B cell (primary cell): ENCODE data around the gene HNRNPA1L2. TPM values are rescaled to one million over a fixed set of nuclear protein-coding genes. Genes with fewer than 3 reads are reported as not detected.

Experiments used
- ATAC-seq: fragments of 200-7000 bp; cut with Tn5 transposase; one replicate; pipeline ENCODE4 v1.10.0; 2021; ENCODE audit warnings: low read depth, mild to moderate bottlenecking, moderate number of reproducible peaks, moderate library complexity
- CTCF ChIA-PET: fragments of 350-600 bp; sonication (Branson Sonifier 250); formaldehyde crosslinking; loops from one replicate; lab custom pipeline; 2021; ENCODE audit warnings: antibody characterized with exemption, inconsistent platforms; lab: Charles Lee
- POLR2A ChIA-PET: fragments of 350-600 bp; sonication (Branson Sonifier 250); formaldehyde crosslinking; loops from one replicate; lab custom pipeline; 2021; ENCODE audit warnings: antibody characterized with exemption; lab: Charles Lee
- DNase-seq: peaks from one replicate; pipeline ENCODE4 v3.0.0; 2013
- H2AFZ ChIP-seq: 2 replicates; pipeline ENCODE4 v1.6.1; 2012; ENCODE audit warnings: mild to moderate bottlenecking, low read depth, low read length; ENCODE audit not compliant: insufficient read depth, poor library complexity, severe bottlenecking
- H3K27ac ChIP-seq, 2 donors: 1 replicate in 1 of 2; 2 replicates in 1 of 2; pipeline ENCODE4 v1.5.1; 2012 to 2013; ENCODE audit warnings: low read length in 2 of 2, mild to moderate bottlenecking in 2 of 2, moderate library complexity in 1 of 2
- H3K27me3 ChIP-seq, 4 experiments: fragments of 200-600 bp in 1 of 4; sonication (generic) in 1 of 4; replicated peaks in 1 of 4; 1 replicate in 2 of 4; 2 replicates in 2 of 4; pipeline versions ENCODE4 v1.6.1 to v1.7.0; 2013 to 2016; ENCODE audit warnings: low read length in 3 of 4, mild to moderate bottlenecking in 2 of 4, mixed read lengths in 1 of 4, moderate library complexity in 1 of 4; ENCODE audit not compliant: insufficient read depth in 4 of 4, control insufficient read depth in 3 of 4; ENCODE audit errors: control extremely low read depth in 1 of 4
- H3K36me3 ChIP-seq, 2 experiments: replicated peaks in 1 of 2; 1 replicate in 1 of 2; 2 replicates in 1 of 2; pipeline versions ENCODE4 v1.6.1 to v1.7.1; 2013; ENCODE audit warnings: low read length in 1 of 2; ENCODE audit not compliant: insufficient read depth in 2 of 2, control insufficient read depth in 1 of 2; ENCODE audit errors: control extremely low read depth in 1 of 2, extremely low read depth in 1 of 2
- H3K4me1 ChIP-seq, 2 donors: fragments of 200-600 bp in 1 of 2; sonication (generic) in 1 of 2; 1 replicate in 1 of 2; 2 replicates in 1 of 2; pipeline versions ENCODE4 v1.5.1 to v1.6.1; 2013 to 2017; ENCODE audit warnings: low read length in 2 of 2; ENCODE audit not compliant: control insufficient read depth in 2 of 2, insufficient read depth in 2 of 2
- H3K4me2 ChIP-seq: replicated peaks from 2 replicates; pipeline ENCODE3; 2012; ENCODE audit warnings: mild to moderate bottlenecking, low read depth, low read length; ENCODE audit not compliant: poor library complexity, severe bottlenecking
- H3K4me3 ChIP-seq, 5 experiments: fragments of 200-600 bp in 1 of 5; sonication (generic) in 1 of 5; 1 replicate in 3 of 5; 2 replicates in 2 of 5; pipeline versions ENCODE4 v1.5.1 to v1.7.0; 2011 to 2016; ENCODE audit warnings: low read length in 4 of 5, mild to moderate bottlenecking in 4 of 5, low read depth in 2 of 5, control low read depth in 1 of 5, moderate library complexity in 1 of 5; ENCODE audit not compliant: insufficient read depth in 1 of 5; ENCODE audit errors: control extremely low read depth in 1 of 5, extremely low read depth in 1 of 5
- H3K79me2 ChIP-seq: fragments of 200-600 bp; sonication (generic); one replicate; pipeline ENCODE4 v1.6.0; 2016; ENCODE audit warnings: low read length; ENCODE audit not compliant: control insufficient read depth, insufficient read depth
- H3K9ac ChIP-seq: fragments of 200-600 bp; sonication (generic); 2 replicates; pipeline ENCODE4 v1.6.1; 2017; ENCODE audit warnings: mild to moderate bottlenecking, low read length, moderate library complexity
- H3K9me3 ChIP-seq, 3 donors: one replicate each; pipeline versions ENCODE4 v1.6.1 to v1.7.1; 2013; ENCODE audit warnings: low read length in 2 of 3; ENCODE audit not compliant: control insufficient read depth in 2 of 3, insufficient read depth in 1 of 3; ENCODE audit errors: control extremely low read depth in 1 of 3
- H4K20me1 ChIP-seq: 2 replicates; pipeline ENCODE4 v1.6.0; 2012; ENCODE audit warnings: mild to moderate bottlenecking, low read length; ENCODE audit not compliant: insufficient read depth, control insufficient read depth, poor library complexity, severe bottlenecking
- H3K27ac Mint-ChIP-seq: one replicate; pipeline ENCODE4 v1.8.0; 2021; ENCODE audit warnings: mixed read lengths
- H3K27me3 Mint-ChIP-seq: one replicate; pipeline ENCODE4 v1.8.0; 2021; ENCODE audit warnings: mixed read lengths
- H3K4me1 Mint-ChIP-seq: one replicate; pipeline ENCODE4 v1.8.0; 2021; ENCODE audit warnings: mixed read lengths
- H3K4me3 Mint-ChIP-seq: one replicate; pipeline ENCODE4 v1.8.0; 2021; ENCODE audit warnings: mixed read lengths
- H3K9me3 Mint-ChIP-seq: one replicate; pipeline ENCODE4 v1.8.0; 2022; ENCODE audit warnings: mixed read lengths; ENCODE audit not compliant: insufficient read depth
- CTCF ChIP-seq: fragments of 200-600 bp; IDR thresholded peaks from one replicate; pipeline ENCODE4 v1.8.0; 2022; ENCODE audit warnings: antibody characterized with exemption, mild to moderate bottlenecking
- EZH2 ChIP-seq: IDR thresholded peaks from 2 replicates; pipeline ENCODE4 v1.6.1; 2012; ENCODE audit warnings: borderline replicate concordance, low read depth, mild to moderate bottlenecking, moderate library complexity, low read length; ENCODE audit not compliant: insufficient read depth, poor library complexity, severe bottlenecking
- whole genome bisulfite sequencing: methylation state at CpG from one replicate; pipeline ENCODE4 v1.1.5; 2013; ENCODE audit warnings: missing lambda C conversion rate; ENCODE audit not compliant: insufficient coverage; 5-methylcytosine and 5-hydroxymethylcytosine counted together
- intact Hi-C: fragments of 100-400 bp; cut with micrococcal nuclease; formaldehyde crosslinking; loops from one replicate; pipeline ENCODE4 v1.10.0; 2022
- polyA plus RNA-seq: library from polyadenylated mRNA; depleted of rRNA; stranded (reverse); fragments of >200 nt; gene quantifications from 2 replicates; pipeline ENCODE4 v1.2.3, GENCODE V29; 2012
- total RNA-seq, 2 donors: library from RNA; stranded (reverse); fragments of 120-200 nt in 1 of 2; gene quantifications; 1 replicate in 1 of 2; 2 replicates in 1 of 2; pipeline versions ENCODE4 v1.2.3 to v1.2.4, GENCODE V29; 2013 to 2022

HNRNPA1L2 gene
- total and polyA plus RNA-seq, 2 donors (not counting 1 experiment from before 2014, with no cell fraction given), result 10.7 to 17.6 TPM

DNA sequence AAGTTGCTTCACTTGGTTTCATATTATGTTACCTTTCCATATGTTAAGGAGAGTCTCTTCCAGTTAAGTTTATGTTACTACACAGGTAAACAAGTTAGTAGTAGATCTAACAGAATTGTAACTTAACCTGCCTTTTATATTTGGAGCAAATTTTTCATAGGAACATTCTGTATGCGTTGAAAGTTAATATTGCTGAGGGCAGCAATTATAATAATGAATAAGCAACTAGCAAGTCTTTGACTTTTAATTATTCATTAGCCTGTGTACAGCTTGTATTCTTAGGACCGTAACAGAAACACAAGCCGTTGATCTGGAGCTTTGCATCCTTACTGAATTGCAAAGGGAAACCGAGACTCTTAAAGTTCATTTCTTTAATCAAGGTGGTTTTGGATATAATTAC lies 22.0 kb downstream of the HNRNPA1L2 start:
- Histone ChIP-seq H3K27ac (no peak overlapping the region), H4K20me1 (no peaks in the 10 kb centered on the region), H2AFZ (no peak overlapping the region), H3K36me3 (peaks cover 17 to 66% of the 10 kb centered on the region in 2 experiments), H3K27me3 (no peaks in the 10 kb centered on the region), H3K9me3 (no peaks in the 10 kb centered on the region), H3K4me3 (no peak overlapping the region), H3K9ac (no peak overlapping the region), H3K79me2 (no peaks in the 10 kb centered on the region), H3K4me1 (no peaks in the 10 kb centered on the region), H3K4me2 (no peak overlapping the region)
- ChIA-PET POLR2A (no interaction called here), CTCF (interaction anchor here (1.6 to 1.7 kb wide), 4 partner anchors 11 to 145 kb away, joined by 6 to 11 read pairs (median 6); partner anchors contain the start of gene SUGT1)
- DNase-seq (no peak), ATAC-seq (no peak)
- TF ChIP-seq EZH2, result no peak
- TF ChIP-seq CTCF, result no peak
- no peaks in the 10 kb centered on the region for H3K9me3 Mint-ChIP-seq
- WGBS, result no CpG with 5 or more reads among the region's 4 CpGs
- no peak overlapping the region for H3K27ac Mint-ChIP-seq
- H3K4me1 Mint-ChIP-seq, result peaks cover 3% of the 10 kb centered on the region
- H3K4me3 Mint-ChIP-seq, result no peak overlapping the region
- H3K27me3 Mint-ChIP-seq, result no peaks in the 10 kb centered on the region
- intact Hi-C loops, result no loop called here

DNA sequence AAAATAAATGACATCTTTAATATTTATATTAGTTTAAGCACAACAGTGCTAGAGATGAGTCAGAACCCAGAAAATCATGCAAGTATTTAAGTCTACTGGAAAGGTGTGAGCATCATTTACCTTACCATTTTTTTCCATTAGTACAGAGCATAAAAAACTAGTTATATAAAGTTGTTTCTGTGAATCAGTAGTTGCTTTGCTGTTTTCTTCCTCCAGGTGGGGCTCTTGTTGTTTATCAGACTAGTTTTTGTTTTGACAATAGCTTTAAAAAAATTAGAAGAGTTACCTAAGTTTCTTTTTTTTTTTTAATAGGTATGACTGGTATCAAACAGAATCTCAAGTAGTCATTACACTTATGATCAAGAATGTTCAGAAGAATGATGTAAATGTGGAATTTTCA lies 23.1 kb downstream of the HNRNPA1L2 start:
- Histone ChIP-seq H3K9ac (no peak overlapping the region), H3K4me1 (no peaks in the 10 kb centered on the region), H3K27me3 (no peaks in the 10 kb centered on the region), H3K27ac (no peak overlapping the region), H3K4me3 (no peak overlapping the region), H3K9me3 (no peaks in the 10 kb centered on the region), H2AFZ (no peak overlapping the region), H4K20me1 (no peaks in the 10 kb centered on the region), H3K36me3 (peaks cover 14 to 63% of the 10 kb centered on the region in 2 experiments), H3K79me2 (no peaks in the 10 kb centered on the region), H3K4me2 (no peak overlapping the region)
- H3K9me3 Mint-ChIP-seq, result no peaks in the 10 kb centered on the region
- no peak overlapping the region for H3K27ac Mint-ChIP-seq
- H3K4me1 Mint-ChIP-seq, result no peaks in the 10 kb centered on the region
- CTCF ChIA-PET, result interaction anchor here (0.7 to 1.7 kb wide), 7 partner anchors 12 to 303 kb away, joined by 3 to 11 read pairs (median 6); partner anchors contain the start of gene SUGT1
- no peak overlapping the region for H3K4me3 Mint-ChIP-seq
- TF ChIP-seq CTCF, result peak; percentile 67
- no peak for TF ChIP-seq EZH2
- DNase-seq (peak; percentile 12), ATAC-seq (peak; percentile 39)
- no peaks in the 10 kb centered on the region for H3K27me3 Mint-ChIP-seq
- POLR2A ChIA-PET, result no interaction called here
- intact Hi-C loops, result loop anchor here (1.0 kb wide), 1 partner anchor 144 kb away; no protein-coding TSS in a partner anchor
